H1 (cell line): ENCODE data around the gene IL31. TPM values are rescaled to one million over a fixed set of nuclear protein-coding genes. Genes with fewer than 3 reads are reported as not detected.

Experiments
- ASH2L ChIP-seq: fragments of 200-600, 300-600 bp; sonication (generic); IDR thresholded peaks from one replicate; pipeline ENCODE4 v1.7.1; 2017; ENCODE audit warnings: low read length
- CEBPB ChIP-seq: IDR thresholded peaks from 2 replicates; pipeline ENCODE4 v1.6.1; 2012; ENCODE audit warnings: low read depth, low read length
- CHD1 ChIP-seq: IDR thresholded peaks from 2 replicates; pipeline ENCODE4 v1.6.1; 2012; ENCODE audit warnings: low read depth, low read length, improper control_type of control experiment
- CHD7 ChIP-seq: fragments of 300-600 bp; sonication (generic); IDR thresholded peaks from 2 replicates; pipeline ENCODE4 v1.7.1; 2012; ENCODE audit warnings: low read length, moderate library complexity, mild to moderate bottlenecking, inconsistent platforms; ENCODE audit not compliant: insufficient replicate concordance
- EGR1 ChIP-seq: IDR thresholded peaks from 2 replicates; pipeline ENCODE4 v1.6.1; 2011; ENCODE audit warnings: low read depth, low read length, borderline replicate concordance
- JUND ChIP-seq: IDR thresholded peaks from 2 replicates; pipeline ENCODE4 v1.6.1; 2011; ENCODE audit warnings: mild to moderate bottlenecking, improper control_type of control experiment, low read length
- PHF8 ChIP-seq: fragments of 200-600 bp; sonication (generic); conservative IDR thresholded peaks from 2 replicates; pipeline ENCODE4 v1.7.1; 2012; ENCODE audit warnings: low read depth, mild to moderate bottlenecking, inconsistent platforms, low read length, moderate library complexity
- RAD21 ChIP-seq, 2 experiments: IDR thresholded peaks in 1 of 2; conservative IDR thresholded peaks in 1 of 2; 2 replicates each; pipeline ENCODE4 v1.6.1; 2011; ENCODE audit warnings: low read depth in 2 of 2, low read length in 2 of 2, improper control_type of control experiment in 1 of 2, inconsistent platforms in 1 of 2, mild to moderate bottlenecking in 1 of 2, moderate library complexity in 1 of 2
- SRF ChIP-seq: IDR thresholded peaks from 2 replicates; pipeline ENCODE4 v1.6.1; 2011; ENCODE audit warnings: mild to moderate bottlenecking, low read depth, low read length, moderate library complexity
- YY1 ChIP-seq: IDR thresholded peaks from 2 replicates; pipeline ENCODE4 v1.6.1; 2011; ENCODE audit warnings: low read depth, mild to moderate bottlenecking, low read length
- polyA plus RNA-seq, 7 experiments: library from polyadenylated mRNA; depleted of rRNA in 3 of 7; stranded (reverse) in 5 of 7; unstranded in 2 of 7; fragments of >200 nt in 5 of 7; fragments of 200-250 nt in 2 of 7; gene quantifications; 1 replicate in 5 of 7; 2 replicates in 1 of 7; 4 replicates in 1 of 7; pipeline versions ENCODE4 v1.2.1 to v1.2.3, GENCODE V29; 2011 to 2013; ENCODE audit warnings: missing spikeins in 2 of 7, mixed read lengths in 2 of 7
- total RNA-seq: library from RNA; stranded (reverse); fragmentation: NEBNext Ultra II Directional; extraction: Animal tissue kit (Norgen Biotek cat#: 25700); gene quantifications from 2 replicates; pipeline ENCODE4 v1.2.1, GENCODE V29; 2021

Gene IL31
- total and polyA plus RNA-seq, 2 of the 8 experiments (the other 6 are each of a cell fraction or from before 2014, with no cell fraction given): not detected

GRCh38 chr12:122203301-122204166, 29.5 kb upstream of the IL31 start, which contains the start of gene B3GNT4 (continued):
- TF ChIP-seq CHD7 (no peak), ASH2L (peak; percentile 47), PHF8 (peak; percentile 48; the same call in 1 of the 2 replicates), YY1 (no peak), CHD1 (no peak), RAD21 (IDR thresholded peaks at IDR 0.05 in 1 of 2, conservative IDR thresholded peaks at IDR 0.05 in 1 of 2; ENCODE audit: low read depth in 2 of 2, low read length in 2 of 2) (no peak), JUND (no peak), CEBPB (no peak), SRF (no peak), EGR1 (peak; percentile 58; the same call in 1 of the 2 replicates)
